ENCODE data around the gene EFNA1.
A peak's percentile ranks its signal among the peaks of the same experiment; 100 is the strongest.

EFNA1 gene

GRCh38 chr1:155080312-155081228 lies 47.1 kb upstream of the EFNA1 start:
- in situ Hi-C loops (cut with HindIII; ENCODE audit: low pct_ligation_motif_present, low sequenced_read_pairs), result no loop called here
- no peak for TF ChIP-seq CTCF (IDR thresholded peaks at IDR 0.05; ENCODE audit: low read depth, low read length, missing control alignments)
- H3K4me3 ChIP-seq (ENCODE audit: low read depth, low read length), result no peak overlapping the region
- no peak for DNase-seq
- no peak overlapping the region for H3K27ac ChIP-seq
- H3K36me3 ChIP-seq (replicated peaks), result no peaks in the 10 kb centered on the region
- peaks cover 44% of the 10 kb centered on the region for H3K27me3 ChIP-seq (replicated peaks)

GRCh38 chr1:155081472-155082300 lies 46.0 kb upstream of the EFNA1 start:
- no peak for DNase-seq
- in situ Hi-C loops (cut with HindIII; ENCODE audit: low pct_ligation_motif_present, low sequenced_read_pairs), result no loop called here
- no peak for TF ChIP-seq CTCF (IDR thresholded peaks at IDR 0.05; ENCODE audit: low read depth, low read length, missing control alignments)
- Histone ChIP-seq H3K4me3 (ENCODE audit: low read depth, low read length) (no peak overlapping the region), H3K27ac (no peak overlapping the region), H3K27me3 (replicated peaks) (peaks cover 44% of the 10 kb centered on the region), H3K36me3 (replicated peaks) (no peaks in the 10 kb centered on the region)

GRCh38 chr1:155082301-155083051 lies 45.2 kb upstream of the EFNA1 start:
- no peak for TF ChIP-seq CTCF (IDR thresholded peaks at IDR 0.05; ENCODE audit: low read depth, low read length, missing control alignments)
- Histone ChIP-seq H3K36me3 (replicated peaks) (no peaks in the 10 kb centered on the region), H3K27me3 (replicated peaks) (peaks cover 44% of the 10 kb centered on the region), H3K4me3 (ENCODE audit: low read depth, low read length) (no peak overlapping the region), H3K27ac (no peak overlapping the region)
- in situ Hi-C loops (cut with HindIII; ENCODE audit: low pct_ligation_motif_present, low sequenced_read_pairs), result no loop called here
- no peak for DNase-seq

- in situ Hi-C loops (cut with HindIII; ENCODE audit: low pct_ligation_motif_present, low sequenced_read_pairs), result no loop called here
- H3K27ac ChIP-seq, result no peak overlapping the region
- no peak for TF ChIP-seq CTCF (IDR thresholded peaks at IDR 0.05; ENCODE audit: low read depth, low read length, missing control alignments)
- H3K4me3 ChIP-seq (ENCODE audit: low read depth, low read length), result no peak overlapping the region
- H3K36me3 ChIP-seq (replicated peaks), result no peaks in the 10 kb centered on the region
- peaks cover 44% of the 10 kb centered on the region for H3K27me3 ChIP-seq (replicated peaks)
- DNase-seq, result no peak
Measured at GRCh38 chr1:155083052-155083541, 44.6 kb upstream of the EFNA1 start.

GRCh38 chr1:155083865-155084721 lies 43.6 kb upstream of the EFNA1 start:
- Histone ChIP-seq H3K27me3 (replicated peaks) (peaks cover 42% of the 10 kb centered on the region), H3K4me3 (ENCODE audit: low read depth, low read length) (peak overlapping the region; percentile 76), H3K36me3 (replicated peaks) (no peaks in the 10 kb centered on the region), H3K27ac (no peak overlapping the region)
- DNase-seq, result peak; percentile 18
- TF ChIP-seq CTCF (IDR thresholded peaks at IDR 0.05; ENCODE audit: low read depth, low read length, missing control alignments), result peak; percentile 40
- in situ Hi-C loops (cut with HindIII; ENCODE audit: low pct_ligation_motif_present, low sequenced_read_pairs), result no loop called here
